B cell (primary cell): ENCODE results near the gene EPDR1.

ENCODE experiments used
- EZH2 ChIP-seq: IDR thresholded peaks from 2 replicates; pipeline ENCODE4 v1.6.1; 2012; ENCODE audit warnings: borderline replicate concordance, low read depth, mild to moderate bottlenecking, moderate library complexity, low read length; ENCODE audit not compliant: insufficient read depth, poor library complexity, severe bottlenecking
- TF ChIP-seq, protein P1 (sequence below): fragments of 200-600 bp; IDR thresholded peaks from one replicate; pipeline ENCODE4 v1.8.0; 2022; ENCODE audit warnings: antibody characterized with exemption, mild to moderate bottlenecking

- TF ChIP-seq, protein P1, sequence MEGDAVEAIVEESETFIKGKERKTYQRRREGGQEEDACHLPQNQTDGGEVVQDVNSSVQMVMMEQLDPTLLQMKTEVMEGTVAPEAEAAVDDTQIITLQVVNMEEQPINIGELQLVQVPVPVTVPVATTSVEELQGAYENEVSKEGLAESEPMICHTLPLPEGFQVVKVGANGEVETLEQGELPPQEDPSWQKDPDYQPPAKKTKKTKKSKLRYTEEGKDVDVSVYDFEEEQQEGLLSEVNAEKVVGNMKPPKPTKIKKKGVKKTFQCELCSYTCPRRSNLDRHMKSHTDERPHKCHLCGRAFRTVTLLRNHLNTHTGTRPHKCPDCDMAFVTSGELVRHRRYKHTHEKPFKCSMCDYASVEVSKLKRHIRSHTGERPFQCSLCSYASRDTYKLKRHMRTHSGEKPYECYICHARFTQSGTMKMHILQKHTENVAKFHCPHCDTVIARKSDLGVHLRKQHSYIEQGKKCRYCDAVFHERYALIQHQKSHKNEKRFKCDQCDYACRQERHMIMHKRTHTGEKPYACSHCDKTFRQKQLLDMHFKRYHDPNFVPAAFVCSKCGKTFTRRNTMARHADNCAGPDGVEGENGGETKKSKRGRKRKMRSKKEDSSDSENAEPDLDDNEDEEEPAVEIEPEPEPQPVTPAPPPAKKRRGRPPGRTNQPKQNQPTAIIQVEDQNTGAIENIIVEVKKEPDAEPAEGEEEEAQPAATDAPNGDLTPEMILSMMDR = no peak
- TF ChIP-seq EZH2 = no peak
Observed at GRCh38 chr7:37882086-37882485, 38.4 kb upstream of the EPDR1 start.
